NB4 (cell line): Measurements from ENCODE around the gene FIBCD1.

Experiments
- CTCF ChIP-seq: IDR thresholded peaks from one replicate; pipeline ENCODE4 v1.5.1; 2012; ENCODE audit warnings: low read depth, low read length
- POLR2A ChIP-seq: IDR thresholded peaks from 2 replicates; pipeline ENCODE4 v1.6.1; 2011; ENCODE audit warnings: mild to moderate bottlenecking; ENCODE audit not compliant: insufficient read length; ENCODE audit errors: extremely low read depth
- TF ChIP-seq, protein P1 (sequence below): IDR thresholded peaks from 2 replicates; pipeline ENCODE4 v1.6.1; 2011; ENCODE audit warnings: low read depth, low read length

- no peak for TF ChIP-seq POLR2A
- no peak for TF ChIP-seq CTCF
- TF ChIP-seq, protein P1, sequence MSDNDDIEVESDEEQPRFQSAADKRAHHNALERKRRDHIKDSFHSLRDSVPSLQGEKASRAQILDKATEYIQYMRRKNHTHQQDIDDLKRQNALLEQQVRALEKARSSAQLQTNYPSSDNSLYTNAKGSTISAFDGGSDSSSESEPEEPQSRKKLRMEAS: no peak
Measured at GRCh38 chr9:130872912-130873503, 66.0 kb downstream of the FIBCD1 start.
